GM10847 (cell line): ENCODE data around the gene OSBPL10.

Experiments used
- POLR2A ChIP-seq: IDR thresholded peaks from 2 replicates; pipeline ENCODE4 v1.6.1; 2011; ENCODE audit not compliant: insufficient read length; ENCODE audit errors: extremely low read depth

OSBPL10 gene

GRCh38 chr3:31634476-31634875 lies 346.6 kb downstream of the OSBPL10 start:
- TF ChIP-seq POLR2A = no peak

- TF ChIP-seq POLR2A = no peak
Measured at GRCh38 chr3:31629054-31629453, 352.0 kb downstream of the OSBPL10 start.

- no peak for TF ChIP-seq POLR2A
Measured at GRCh38 chr3:31625358-31625757, 355.7 kb downstream of the OSBPL10 start.

DNA sequence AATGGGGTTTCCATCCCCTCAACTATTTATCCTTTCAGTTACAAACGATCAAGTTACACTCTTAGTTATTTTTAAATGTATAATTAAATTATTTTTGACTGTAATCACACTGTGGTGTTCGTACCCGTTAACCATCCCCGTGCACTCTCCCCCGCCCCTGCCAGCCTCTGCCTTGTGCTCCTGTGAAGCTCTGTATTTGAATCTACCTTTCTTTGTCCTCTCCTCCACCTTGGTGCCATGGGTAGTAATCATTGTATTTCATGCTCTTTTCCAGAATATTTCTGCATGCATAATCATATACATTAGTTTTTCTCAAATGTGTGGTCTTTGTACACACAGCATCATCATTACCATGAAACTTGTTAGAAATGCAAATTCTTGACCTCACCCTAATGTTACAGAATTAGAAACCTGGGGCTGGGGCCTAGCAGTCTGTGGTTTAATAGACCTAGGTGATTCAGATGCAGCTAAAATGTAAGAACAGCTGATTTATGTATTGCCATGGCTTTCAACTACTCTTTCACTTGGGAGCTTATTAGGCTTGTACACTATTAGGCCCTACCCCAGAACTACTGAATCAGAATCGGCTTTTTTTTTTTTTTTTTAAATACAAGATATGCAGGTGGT lies 356.9 kb downstream of the OSBPL10 start:
- no peak for TF ChIP-seq POLR2A

DNA sequence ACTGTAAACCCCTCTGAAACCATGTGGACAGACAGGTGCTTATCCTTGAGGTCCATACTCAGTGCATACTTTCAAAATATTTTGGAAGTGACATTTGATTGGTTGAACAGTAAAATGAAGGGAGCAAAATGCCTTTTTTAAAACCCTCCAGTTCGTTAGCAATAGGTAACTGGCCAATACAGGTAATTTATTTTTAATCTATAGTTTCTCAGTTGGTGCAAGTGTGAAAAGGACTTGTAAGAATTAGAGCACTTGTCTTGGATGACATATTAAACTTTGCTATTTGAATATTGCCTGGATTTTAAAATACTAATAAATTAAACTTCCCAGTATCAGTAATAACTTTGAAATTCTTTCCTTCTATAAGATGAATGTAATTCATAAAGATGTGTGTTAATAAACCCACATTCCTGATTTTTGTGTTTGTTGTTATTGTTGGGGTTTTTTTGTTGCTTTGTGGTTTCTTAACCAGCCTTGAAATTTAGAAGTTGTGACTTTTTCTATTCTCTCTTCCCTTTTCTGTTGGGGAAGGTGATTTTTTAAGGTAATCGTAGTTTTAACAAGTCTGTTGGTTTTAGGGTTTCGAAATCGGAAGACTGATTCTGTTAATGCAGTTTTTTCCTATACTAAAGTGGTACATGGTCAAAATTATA lies 358.3 kb downstream of the OSBPL10 start:
- no peak for TF ChIP-seq POLR2A

DNA sequence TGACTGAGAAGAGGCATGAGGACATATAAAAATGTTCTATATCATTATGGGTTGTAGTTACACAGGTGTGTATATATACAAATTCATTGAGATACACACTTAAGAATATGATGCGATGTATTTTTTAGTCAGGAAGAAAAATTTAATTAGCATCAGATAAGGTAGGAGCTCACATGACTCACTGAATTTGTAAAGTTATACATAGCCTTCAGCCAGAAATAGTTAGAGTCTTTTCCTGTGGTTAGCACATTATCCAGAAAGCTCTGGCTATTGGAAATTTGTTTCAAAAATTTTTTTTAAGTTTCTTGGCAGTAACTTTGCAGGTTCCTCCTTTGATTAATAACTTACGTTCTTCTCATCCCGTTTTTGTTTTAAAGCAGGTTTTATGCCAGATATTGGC lies 359.7 kb downstream of the OSBPL10 start:
- no peak for TF ChIP-seq POLR2A

GRCh38 chr3:31620656-31621055 lies 360.4 kb downstream of the OSBPL10 start:
- no peak for TF ChIP-seq POLR2A

GRCh38 chr3:31616711-31617110 lies 364.4 kb downstream of the OSBPL10 start:
- TF ChIP-seq POLR2A = no peak

DNA sequence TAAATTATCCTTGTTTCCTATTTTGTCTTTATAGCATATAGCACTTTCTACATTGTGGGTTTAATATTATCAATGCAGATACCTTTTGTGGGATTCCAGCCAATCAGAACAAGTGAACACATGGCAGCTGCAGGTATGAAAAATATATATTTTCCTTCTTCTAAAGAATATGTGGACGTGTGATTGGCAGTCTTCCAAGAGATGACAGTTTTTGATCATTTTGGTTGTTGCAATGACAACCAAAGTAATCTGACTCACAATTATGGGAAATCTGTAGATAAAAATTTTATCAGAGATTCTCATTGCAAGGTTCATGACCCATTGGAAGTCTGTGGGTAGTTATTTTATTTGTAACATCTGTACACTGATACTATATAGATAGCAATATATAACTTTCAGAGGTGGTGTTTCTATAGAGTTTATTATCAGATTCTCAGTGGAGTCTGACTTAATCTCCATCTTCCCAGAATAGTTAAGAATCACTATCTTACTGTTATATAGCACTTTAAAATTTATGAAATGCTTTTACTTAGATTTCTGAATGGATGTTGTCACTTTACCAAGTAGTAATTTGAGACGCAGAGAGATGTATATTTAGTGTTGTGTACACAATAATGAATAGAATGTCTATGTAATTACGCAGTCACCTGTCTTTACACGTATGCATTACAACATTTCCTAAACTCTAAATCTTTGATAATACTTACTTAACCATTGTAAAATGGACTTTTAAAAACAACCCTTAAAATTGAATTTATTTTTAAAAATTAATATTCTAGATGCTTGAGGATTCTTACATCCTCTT lies 365.8 kb downstream of the OSBPL10 start:
- no peak for TF ChIP-seq POLR2A

GRCh38 chr3:31614162-31614921 lies 366.7 kb downstream of the OSBPL10 start:
- TF ChIP-seq POLR2A = no peak

DNA sequence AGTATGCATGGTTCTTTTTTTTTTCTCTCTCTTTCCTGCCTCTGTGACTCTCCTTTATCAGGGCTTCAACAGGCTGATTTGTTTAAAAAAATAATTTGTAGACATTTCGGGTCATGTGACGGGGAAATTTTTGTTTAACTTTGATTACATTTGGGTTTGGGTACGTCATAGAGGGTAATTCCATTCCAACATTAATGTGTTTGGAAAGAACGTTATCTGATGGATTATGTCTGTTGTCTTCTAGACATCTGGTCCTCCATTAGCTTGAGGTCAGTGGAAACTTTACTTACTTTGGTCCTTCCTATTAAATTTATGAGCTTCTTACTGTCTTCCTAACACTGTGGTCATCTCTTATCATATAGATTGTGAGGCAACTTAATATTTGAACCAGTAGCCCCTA lies 367.4 kb downstream of the OSBPL10 start:
- TF ChIP-seq POLR2A = no peak

GRCh38 chr3:31613177-31613576 lies 367.9 kb downstream of the OSBPL10 start:
- TF ChIP-seq POLR2A = no peak
